Stimulated activated CD8-positive, alpha-beta memory T cell treated with anti-CD3 and anti-CD28 coated beads, Interleukin-2, amount 100 ng/mL, for 1 hour (primary cell): Measurements from ENCODE around the gene MYMK.

ENCODE experiments used
- DNase-seq, 2 donors: peaks; one replicate each; pipeline ENCODE4 v3.0.0-alpha.2; 2020; ENCODE audit warnings: low read depth in 2 of 2

The MYMK gene

GRCh38 chr9:133558191-133559126, 33.7 kb upstream of the MYMK start:
- DNase-seq = no peak

- no peak for DNase-seq
Observed at GRCh38 chr9:133557581-133557980, 32.8 kb upstream of the MYMK start.

GRCh38 chr9:133556354-133556753, 31.6 kb upstream of the MYMK start:
- DNase-seq = no peak

GRCh38 chr9:133554729-133555128, 30.0 kb upstream of the MYMK start:
- DNase-seq = no peak

- DNase-seq = no peak
Observed at GRCh38 chr9:133553973-133554713, 29.4 kb upstream of the MYMK start.

- DNase-seq = no peak
Observed at GRCh38 chr9:133553123-133553522, 28.4 kb upstream of the MYMK start.

DNA sequence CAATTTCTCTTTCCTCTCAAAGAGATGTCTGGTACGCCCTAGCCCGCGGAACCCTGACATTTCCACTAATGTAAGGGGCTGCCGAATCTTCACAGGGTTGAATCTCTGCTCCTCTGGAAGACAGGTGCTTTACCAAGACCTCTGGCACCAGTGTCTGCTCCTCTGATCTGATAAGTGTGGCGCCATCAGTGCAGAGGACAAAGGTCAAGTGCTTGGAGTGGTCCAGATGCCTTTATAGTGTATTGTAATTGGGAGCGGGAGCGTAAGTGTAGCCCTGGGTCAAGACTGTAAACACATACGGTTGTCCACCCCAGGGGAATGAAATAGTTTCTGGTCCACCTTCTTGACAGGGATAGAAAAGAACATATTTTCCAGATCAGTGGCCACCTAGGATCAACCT, 27.5 kb upstream of the MYMK start:
- no peak for DNase-seq

DNA sequence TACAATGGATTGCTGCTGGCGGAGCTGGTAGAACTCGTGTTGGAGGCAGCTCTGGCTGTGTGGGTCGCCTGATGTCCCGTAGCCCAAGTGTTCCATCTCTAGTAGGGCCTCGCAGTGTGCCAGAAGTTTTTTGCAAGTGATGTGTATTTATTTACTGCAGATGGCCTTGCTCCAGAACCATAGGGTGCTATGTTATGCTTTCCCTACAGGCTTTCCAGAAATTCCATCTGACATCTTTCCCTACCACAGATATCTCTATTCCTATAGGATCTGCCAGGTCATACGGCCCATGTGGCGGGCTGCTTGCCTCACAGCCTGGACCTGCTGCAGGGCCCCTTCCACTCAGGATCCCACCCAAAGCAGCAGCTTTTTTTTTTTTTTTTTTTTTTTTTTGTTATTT, 26.7 kb upstream of the MYMK start:
- no peak for DNase-seq

DNA sequence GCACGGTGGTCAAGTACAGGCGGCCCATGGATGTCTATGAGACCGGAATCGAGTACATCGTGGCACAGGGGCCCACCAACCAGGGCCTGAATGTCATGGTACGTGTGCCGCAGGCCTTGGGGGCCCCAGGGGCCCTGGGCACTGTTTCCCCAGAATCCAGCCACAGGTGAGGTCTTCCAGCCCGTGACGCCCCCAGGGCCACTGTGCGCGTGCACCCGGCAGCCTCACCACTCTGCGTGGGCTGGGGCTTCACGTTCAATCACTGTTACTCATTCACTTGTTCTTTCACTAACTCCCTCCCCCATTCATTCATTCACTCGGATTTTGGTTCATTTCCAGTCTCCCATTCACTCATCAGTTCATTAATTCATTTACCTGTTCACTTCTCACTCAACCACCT, 22.4 kb upstream of the MYMK start:
- DNase-seq = no peak

- no peak for DNase-seq
Observed at GRCh38 chr9:133546287-133546680, 21.5 kb upstream of the MYMK start.

DNA sequence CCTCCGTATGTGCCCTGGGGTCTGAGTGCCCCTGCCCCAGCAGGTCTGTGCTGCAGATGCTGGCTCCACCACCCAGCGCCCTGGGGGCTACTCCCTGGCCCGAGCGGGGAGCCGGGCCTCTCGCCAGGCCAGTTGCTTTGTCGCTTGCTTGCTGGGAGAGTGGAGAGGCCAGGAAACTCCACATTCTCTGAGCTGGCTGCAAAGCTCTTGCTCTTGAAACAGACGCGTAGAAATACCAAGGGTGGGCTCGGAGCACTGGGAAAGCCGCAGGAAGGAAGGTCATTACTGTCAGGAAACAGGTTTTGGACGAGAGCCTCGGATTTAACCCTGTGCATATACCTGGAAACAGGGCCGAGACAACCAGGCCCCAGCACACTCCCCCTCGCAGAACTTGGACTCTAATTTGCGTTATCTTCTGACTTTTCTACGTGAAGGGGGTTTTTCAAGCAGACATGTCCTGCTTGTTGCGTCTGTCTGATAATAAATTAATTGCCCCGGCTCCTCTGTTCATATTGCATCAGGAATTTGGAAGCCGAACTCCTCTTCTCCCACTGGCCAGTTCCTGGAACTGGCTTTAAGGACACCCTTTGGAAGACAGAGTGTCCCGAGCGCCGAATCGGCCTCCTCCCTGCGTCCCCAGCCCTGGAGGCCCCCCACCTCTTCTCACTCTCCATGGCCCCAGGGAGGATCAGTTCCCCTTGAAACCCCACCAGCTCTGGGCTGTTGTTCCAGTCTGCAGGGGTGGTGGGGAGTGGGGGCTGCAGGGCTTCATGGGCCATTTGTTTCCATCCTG, 20.9 kb upstream of the MYMK start:
- DNase-seq = no peak

GRCh38 chr9:133543772-133544467, 19.2 kb upstream of the MYMK start:
- no peak for DNase-seq

GRCh38 chr9:133542002-133542401, 17.2 kb upstream of the MYMK start:
- no peak for DNase-seq

DNA sequence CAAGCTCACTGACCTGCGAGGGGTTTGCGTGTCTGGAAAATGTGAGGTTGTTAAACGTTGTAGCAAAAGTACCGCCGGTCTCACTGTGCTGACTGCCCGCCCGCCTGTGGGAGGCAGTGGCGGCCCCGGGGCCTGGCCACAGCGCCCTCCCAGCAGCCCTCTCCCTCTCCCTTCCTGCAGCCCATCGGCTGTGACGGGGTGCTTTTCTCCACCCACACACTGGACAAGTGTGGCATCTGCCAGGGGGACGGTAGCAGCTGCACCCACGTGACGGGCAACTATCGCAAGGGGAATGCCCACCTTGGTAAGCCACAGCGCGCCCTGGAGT, 15.9 kb upstream of the MYMK start:
- no peak for DNase-seq

DNA sequence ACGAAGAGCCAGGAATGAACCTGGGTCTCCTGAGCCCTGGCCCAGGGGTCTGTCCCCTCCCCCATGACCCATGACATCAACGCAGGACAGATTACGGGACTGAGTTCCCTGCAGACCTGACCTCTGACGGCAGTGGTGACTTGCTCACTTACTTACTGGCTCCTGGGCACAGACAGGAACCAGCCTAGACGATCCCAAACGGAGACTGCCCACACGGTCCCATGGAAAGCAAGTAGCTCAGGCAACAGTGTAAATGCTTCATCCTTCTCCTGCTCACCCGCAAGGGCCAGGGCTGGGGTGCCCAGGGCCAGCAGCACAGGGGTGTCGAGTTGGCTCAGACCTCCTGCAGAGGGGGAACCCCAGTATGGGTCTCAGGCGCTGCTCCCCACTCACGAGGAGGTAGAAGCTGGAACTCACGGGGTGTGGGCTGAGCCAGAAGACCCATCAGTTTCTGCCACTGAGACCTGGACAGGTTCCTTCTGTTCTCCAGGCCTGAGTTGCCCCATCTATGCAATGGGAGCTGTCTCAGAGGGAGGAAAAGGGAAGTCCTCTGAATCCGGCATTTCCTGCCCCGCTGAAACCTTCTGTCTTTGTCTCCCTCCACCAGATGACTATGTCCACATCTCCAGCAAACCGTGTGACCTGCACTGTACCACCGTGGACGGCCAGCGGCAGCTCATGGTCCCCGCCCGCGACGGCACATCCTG, 15.4 kb upstream of the MYMK start:
- DNase-seq = no peak

DNA sequence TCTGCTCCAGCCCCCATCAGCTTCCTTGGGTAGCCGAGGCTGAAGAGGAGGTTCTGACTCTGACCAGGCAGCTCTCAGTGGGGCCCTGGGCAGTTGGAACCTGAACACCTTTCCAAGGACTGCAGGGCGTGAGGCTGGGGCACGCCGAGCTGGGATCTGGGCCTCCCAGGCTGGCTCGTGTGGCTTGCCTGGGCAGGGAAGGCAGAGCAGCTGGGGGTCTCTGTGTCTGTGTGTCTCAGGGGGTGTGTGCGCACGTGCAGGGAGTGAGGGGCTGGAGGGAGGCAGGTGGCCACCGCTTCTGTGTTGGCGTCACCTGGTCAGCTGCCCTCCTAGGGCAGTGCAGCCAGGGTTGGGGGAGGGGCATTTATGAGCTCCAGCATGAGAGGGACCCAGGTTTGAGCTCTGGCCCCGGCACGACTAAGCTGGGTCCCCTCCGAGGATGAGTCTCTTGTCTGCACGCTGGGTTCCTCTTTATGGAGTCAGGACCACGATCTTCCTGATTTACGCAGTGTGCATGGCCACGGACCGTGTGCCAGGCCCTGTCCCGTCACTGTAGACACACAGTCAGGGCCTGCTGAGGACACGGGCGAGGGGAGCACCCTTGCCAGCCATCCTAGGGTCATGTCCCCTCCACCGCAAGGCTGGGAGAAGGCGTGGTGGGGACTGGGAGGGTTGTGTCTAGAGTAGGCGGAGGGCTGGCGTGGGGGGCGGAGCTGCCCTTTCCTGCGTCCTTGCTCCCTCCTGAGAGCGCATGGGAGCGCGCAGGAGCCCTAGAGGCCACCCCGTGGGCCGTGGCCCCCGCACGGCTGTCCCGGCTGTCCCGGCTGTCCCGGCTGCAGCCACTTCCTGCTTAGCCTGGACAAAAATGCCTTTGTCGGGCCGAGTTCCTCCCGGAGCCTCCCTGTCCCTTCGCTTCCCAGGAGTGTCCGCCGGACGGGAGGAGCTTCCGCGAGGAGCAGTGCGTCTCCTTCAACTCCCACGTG, 14.4 kb upstream of the MYMK start:
- no peak for DNase-seq

GRCh38 chr9:133538176-133538575, 13.4 kb upstream of the MYMK start:
- DNase-seq = no peak

DNA sequence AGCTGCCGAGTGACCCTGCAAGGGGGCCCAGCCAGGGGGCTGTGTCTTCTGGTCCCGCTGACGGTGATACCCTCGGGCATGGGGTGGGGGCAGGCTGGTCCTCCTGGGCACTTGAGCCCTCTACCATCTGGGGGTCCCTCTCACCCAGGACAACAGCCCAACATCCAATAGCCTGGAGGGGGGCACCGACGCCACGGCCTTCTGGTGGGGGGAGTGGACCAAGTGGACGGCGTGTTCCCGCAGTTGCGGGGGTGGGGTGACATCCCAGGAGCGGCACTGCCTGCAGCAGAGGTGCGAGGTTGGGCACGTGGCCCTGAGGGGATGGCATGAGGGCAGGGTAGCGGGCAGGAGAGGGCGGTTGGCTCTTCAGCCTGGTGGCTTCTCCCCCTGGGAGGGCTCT, 12.5 kb upstream of the MYMK start:
- no peak for DNase-seq

DNA sequence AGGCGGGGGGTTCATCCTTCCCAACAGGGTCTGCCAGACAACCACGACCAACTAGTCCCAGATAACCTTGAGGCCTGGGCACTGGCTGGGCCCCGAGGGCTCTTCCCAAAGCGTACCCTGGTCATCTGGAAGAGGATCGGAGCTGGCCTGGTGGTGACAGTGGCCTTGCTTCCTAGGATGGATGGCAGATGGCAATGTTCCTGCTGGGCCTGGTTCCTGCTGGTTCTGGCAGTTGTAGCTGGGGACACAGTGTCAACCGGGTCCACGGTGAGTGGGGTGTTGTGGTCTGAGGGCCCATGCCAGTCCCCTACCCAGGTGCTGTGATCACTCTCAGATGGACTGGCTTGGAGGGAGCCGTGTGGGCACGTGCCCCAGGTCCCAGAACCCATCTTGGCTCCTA, 11.8 kb upstream of the MYMK start:
- no peak for DNase-seq

DNA sequence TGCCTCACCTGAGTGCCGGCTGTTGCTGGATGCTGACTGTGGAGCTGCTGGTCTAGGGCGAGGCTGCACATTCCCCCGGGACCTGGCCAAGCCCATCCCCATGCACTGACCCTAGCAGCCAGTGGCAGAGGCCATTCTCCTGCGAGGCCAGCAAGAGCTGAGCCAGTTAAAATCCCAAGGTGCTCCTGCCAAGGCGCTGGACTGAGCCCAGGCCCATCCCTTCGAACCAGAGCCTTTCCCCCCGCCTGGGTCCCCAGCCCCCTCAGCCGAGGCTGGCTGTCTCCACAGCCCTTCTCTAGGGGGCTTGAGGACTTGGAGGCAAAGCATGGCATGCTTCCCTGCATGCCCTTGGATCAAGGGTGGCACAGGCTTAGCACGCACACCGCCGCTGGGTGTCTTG, 11.3 kb upstream of the MYMK start:
- no peak for DNase-seq
